GDM1 (cell line): ENCODE measurements around the gene EGFR.

Experiments
- DNase-seq: peaks from one replicate; lab custom pipeline; 2025; lab: John Stamatoyannopoulos, UW

Gene EGFR

DNA sequence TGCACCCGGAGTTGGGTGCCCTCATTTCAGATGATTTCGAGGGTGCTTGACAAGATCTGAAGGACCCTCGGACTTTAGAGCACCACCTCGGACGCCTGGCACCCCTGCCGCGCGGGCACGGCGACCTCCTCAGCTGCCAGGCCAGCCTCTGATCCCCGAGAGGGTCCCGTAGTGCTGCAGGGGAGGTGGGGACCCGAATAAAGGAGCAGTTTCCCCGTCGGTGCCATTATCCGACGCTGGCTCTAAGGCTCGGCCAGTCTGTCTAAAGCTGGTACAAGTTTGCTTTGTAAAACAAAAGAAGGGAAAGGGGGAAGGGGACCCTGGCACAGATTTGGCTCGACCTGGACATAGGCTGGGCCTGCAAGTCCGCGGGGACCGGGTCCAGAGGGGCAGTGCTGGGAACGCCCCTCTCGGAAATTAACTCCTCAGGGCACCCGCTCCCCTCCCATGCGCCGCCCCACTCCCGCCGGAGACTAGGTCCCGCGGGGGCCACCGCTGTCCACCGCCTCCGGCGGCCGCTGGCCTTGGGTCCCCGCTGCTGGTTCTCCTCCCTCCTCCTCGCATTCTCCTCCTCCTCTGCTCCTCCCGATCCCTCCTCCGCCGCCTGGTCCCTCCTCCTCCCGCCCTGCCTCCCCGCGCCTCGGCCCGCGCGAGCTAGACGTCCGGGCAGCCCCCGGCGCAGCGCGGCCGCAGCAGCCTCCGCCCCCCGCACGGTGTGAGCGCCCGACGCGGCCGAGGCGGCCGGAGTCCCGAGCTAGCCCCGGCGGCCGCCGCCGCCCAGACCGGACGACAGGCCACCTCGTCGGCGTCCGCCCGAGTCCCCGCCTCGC, at the start of gene EGFR:
Gene EGFR (plus strand): TSS at position 657 of the 830 bp plus-strand sequence. CDS start 261 bp downstream, outside the sequence.
- DNase-seq: no peak

DNA sequence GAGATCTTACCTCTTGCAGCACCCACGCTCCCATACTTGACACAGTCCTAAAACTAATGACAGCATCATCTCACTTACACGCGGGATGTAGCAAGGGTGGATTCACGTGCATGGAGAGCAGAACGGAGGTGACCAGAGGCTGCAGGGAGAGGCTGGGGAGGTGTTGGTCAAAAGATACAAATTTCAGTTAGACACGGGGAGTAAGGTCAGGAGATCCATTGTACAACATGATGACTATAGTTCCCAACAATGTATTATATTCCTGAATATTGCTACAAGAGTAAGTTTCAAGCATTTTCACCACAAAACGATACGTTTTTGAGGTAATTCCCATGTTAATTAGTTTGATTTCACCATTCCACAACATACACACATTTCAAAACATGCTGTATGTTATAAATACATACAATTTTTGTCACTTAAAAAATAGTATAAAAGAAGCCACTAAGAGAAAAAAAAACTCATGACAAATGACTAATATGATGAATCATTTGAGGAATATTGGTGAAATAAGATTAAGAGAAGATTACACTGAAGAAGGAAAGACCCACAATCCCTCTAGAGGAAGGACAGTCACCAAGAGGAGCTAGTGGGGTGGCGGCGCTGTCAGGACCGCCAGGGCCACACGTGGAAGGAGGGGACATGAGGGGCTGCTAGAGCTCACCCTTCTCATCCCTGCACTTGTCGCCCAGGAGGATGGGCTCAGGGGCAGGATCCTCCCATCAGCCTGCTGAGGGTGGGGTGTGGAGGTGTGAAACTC, 49.4 kb upstream of the EGFR start:
- DNase-seq: no peak

DNA sequence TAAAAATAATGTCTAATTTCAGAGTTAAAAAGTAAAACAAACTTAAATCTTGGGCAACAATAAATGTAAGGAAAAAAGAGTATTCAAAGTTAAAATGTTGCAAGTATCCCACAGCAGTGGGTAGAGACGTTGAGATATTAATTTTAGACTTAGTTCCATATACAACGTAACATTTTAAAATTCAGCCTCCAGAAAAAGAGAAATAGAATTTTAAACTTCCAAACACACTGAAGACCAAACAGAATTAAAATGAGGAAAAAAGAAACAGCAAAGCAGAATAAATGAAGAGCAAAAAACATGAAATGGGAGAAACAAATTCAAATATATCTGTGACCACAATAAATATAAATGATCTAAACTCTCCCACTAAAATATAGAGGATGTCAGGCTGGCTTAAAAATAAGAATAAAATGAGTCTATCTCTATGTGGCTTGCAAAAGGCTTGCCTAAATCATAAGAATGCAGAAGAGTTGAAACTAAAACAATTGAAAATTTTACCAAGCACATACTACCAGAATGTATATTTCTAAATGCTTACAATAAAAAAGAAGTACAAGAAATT, 46.0 kb upstream of the EGFR start:
- DNase-seq: no peak

DNA sequence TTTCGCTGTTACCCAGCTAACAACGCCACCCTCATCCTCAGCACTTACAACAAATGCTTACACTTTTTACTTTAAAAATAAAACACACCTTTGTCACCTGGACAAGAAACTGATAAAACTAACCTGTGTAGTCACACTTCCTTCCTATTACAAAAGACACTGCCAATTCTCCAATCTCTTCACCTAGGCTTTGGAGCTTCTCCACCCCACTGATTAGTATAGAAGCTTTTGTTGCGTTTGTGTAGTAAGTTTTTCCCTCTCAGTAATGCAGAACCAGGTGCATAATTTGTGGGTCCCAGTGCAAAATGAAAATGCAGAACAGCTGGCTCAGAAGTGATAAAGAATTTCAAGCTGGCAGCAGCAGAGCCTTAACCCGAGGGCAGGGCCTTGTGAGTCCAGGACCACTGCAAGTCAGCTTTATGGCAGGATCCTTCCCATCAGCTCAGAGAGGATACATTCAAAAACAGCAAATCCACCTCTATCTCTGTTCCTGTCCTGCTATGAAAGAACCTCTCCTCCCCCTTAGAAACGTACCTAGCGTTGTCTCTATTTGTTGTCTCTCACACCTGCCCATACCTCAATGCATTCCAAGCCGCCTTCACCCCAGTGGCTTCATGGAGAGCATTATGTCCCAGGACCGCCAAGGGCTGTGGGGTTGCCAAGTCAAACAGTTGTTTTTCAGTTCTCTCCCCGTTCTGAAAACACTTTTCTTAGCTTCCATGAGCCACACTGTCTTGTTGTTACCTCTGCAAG, 40.3 kb upstream of the EGFR start:
- no peak for DNase-seq

DNA sequence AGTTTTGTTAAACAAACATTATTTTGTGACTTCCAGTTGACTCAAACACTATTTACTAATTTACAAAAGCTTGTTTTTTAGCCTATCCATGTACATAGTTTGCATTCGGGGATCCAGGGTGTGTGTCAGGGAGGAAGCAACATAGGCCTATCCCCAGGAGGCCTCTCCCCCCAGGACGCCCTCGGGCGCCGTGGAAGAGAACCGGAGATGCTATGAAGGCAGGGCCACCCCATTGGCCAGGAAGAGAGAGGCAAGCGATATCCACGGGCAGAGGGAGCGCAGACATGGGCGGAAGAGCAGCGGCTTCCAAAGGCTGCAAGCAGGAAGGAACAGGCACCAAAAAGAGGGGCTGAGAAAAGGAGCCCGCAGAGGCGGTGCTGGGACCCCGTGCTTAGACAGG, 38.3 kb upstream of the EGFR start:
- DNase-seq: no peak

DNA sequence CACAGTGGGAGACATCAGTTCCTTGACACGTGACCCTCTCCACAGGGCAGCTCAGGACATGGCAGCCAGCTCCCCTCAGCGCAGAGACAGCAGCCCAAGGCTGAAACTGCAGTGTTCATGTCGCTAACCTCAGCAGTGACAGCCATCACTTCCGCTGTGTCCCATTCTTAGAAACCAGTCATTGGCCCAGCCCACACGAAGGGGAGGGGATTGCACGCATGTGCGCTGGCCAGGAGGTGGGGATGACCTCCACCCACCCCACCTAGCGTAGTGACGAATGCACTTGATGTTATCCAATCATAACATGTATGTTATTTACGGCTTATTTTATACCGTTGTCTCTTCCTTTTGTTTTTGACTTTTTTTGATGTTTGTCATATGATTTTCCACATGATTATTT, 36.9 kb upstream of the EGFR start:
- DNase-seq: no peak

DNA sequence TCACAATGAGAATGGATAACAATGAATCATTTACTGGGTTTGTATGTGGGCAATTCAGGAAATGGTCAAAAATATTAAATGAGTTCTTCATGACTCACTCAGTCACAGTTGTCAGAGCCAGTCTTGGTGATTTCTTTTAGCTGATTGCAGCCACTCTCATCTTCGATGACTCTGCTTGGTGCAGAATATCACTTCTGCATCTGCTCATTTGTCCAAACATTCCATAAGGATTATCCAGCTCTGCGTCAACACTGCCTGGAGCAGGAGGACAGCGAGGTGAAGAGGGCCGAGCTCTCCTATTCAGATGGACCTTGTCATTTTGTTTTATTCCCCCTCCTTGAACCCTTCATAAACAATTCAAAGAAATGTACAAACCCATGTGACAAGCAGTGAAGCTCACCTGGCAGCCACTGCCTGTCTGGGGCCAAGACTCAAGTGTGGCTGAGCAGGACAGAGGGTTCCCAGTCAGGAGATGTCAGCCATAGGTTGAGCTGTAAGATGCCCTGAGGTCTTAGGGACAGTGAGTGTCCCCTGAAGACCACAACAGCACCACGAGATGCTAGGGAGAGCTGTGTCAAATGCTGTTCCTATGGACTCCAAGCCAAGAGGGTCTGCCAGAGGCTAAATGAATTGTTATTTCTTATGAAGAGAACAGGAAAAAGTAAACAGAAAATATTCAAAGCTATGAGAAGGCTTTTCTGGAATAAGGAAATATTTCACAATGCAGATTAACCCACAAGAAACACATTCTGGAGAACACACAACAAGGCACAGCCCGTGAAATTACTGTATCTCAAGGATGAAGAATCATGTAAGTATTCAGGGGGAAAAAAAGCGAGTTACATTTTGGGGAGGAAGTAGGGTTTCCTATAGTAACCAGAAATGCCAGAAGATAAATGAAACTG, 33.1 kb upstream of the EGFR start:
- DNase-seq: no peak

DNA sequence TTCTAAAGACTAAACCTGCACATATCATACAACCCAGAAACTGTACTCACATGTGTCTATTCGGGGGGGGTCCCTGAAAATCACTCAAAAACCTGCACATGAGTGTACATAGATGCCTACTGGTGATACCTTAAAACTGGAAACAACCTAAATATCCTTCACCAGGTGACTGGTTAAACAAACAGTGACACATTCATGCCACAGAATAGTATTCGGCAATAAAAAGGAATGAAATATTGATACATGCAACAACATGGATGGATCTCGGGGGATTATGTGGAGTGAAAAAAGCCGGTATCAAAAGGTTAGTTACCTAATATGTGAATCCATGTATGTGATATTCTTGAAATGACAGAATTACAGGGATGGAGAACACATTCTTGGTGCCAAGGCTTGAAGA, 32.1 kb upstream of the EGFR start:
- DNase-seq: no peak

DNA sequence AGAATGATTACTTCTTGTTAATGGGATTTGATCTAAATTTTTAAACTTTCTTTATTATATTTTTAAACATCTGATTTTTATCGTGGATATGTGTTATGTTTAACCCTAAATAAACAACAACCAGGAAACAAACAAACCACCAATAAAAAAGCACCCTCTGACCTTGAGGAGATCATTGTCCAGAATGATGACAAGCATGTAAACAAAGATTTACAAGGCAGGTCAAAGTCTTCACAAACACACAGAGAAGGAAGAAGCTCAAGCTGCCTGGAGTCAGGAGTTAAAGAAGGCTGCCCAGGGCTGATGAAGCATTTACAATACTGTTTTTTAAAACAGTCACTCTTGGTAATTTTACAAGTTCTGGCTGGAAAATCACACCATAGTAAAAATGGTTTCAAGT, 31.0 kb upstream of the EGFR start:
- DNase-seq: no peak

DNA sequence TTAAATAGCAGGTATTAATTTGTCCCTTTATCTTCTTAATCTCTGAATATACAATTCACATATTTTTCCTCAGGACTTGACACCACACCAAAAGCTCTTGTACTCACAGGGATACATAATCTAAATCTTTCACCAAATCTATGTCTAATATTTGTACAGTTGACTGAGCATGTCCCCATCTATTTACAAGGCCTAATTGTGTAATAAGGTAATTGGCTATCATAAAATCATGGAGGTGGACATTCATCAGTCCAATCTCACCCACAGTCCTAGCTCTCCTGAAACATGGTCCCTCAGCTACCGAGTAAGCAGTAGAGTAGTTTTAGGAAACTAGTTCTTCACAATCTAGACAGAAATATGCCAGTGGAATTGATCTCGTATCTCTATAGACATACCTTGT, 30.3 kb upstream of the EGFR start:
- DNase-seq: no peak

DNA sequence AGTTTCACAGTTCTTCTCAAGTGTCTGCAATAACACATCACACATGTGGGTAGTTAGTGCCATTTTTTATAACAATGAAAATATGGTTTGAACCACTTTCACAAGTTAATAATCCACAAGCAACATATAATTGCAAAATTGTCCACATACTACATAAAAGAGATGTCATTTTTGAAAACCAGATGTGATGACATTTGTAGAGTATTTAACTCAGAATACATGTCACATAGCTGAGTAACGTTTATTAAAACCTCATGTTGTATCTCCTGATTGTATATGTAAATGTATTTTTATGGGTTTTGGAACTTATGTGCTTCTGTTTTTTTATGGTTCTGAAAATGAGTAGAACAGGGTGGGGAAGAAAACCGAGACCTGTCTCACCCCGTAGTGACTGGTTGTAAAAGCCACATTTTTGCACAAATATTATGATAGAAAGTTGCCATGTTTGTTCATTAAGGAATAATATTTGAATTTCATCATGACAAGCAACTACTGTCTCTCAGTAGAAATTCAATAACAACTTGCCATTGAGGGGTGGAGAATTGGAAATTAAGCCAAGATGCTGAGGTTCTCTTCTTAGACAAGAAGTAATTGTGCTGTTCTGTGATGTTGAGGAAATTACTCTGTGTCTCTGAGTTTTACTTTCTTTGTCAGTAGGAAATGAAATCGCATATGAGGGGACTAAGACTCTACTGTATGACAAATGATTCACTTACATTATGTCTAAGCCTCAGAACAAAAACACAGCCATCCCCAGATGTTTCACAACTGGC, 29.2 kb upstream of the EGFR start:
- DNase-seq: no peak

DNA sequence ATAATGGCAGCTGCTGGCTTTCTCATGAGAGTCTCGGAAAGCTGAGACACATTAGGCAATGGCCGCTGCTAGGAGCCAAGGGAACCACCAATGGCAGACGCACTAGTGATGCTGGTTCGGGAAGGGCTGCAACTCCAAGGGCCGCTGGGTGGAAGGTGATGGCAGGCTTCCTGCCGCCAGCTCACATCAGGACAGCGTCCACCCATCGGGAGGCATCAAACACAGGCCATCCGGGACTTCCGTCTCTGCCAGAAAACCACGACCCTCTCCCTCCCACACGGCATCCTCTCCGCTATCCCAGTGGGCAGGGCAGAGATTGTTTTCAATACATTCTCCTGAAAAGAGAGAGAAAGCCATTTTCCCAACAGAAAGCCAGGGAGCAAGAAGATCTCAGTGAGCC, 27.5 kb upstream of the EGFR start:
- no peak for DNase-seq

DNA sequence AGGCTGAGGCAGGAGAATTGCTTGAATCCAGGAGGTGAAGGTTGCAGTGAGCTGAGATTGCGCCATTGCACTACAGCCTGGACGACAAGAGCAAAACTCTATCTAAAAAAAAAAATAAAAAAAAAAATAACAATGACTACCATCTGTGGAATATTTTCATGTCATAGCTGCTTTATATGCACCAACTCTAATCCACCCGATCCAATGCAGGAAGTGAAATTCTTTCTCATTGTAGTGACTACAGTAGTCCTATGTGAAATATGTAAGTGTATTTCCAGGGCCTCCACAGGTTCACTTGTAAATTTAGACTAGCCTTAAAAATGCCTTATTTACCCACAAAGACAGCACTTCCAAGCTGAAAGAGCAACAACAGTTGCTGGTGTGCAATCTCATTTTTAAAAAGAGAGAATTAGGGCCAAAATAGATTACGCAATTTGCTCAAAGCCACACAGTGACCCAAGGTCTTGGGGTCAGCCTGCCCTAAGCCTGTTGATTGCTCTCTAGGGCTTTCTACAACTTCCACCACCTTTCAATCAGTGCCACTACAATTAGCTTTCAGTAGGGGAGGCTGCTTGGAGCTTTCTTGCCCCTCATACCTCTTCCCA, 25.8 kb upstream of the EGFR start:
- no peak for DNase-seq

DNA sequence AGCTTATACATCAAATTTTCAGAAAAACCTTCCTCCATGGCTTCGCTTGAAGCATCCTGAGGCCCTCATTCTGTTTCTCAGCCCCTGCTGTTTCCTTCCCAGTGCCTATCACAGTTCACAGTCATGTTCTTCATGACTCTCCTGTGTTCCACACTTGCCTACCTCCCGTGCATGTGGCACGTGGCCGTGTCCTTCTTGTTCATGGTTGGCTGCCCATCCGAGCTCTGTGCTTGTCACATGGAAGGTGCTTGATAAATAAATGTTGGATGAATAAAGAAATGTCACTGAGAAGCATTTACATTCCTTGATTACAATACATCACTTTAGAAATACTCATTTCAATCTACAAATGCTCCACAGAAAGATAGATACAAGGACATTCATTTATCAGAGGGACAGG, 23.7 kb upstream of the EGFR start:
- no peak for DNase-seq

DNA sequence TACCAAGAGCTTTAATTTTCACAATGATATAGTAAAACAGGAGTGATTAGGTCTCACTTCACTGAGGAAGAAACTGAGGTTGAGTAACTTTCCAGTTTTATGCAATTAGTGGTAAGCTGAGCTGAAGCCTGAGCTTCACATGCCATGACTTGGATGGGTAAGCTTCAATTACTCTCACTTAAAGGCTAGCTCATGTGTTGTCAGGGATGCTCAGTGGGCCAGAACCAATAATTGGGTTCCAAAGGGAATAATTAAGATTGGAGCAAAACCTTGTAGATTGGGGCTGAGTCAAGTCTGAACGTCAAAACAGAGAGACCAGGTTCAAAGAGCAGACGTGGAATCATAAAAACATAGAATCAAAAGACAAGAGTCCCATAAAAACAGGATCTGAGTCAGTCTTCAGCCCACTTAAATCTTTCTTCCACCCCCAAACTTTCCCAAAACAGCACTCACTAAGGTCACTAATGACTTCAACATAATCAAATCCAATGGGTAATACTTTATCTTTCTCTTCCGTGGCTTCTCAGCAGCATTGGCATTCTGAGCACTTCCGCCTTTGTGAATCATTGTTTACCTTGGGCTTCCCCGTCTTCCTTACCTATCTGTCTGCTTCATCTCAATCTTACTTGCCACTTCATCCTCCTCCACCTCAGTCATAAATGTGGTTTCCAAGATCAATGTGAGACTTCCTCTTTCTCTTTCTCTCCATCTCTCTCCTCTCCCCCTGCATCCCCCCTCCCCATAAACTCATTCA, 23.0 kb upstream of the EGFR start:
- no peak for DNase-seq

DNA sequence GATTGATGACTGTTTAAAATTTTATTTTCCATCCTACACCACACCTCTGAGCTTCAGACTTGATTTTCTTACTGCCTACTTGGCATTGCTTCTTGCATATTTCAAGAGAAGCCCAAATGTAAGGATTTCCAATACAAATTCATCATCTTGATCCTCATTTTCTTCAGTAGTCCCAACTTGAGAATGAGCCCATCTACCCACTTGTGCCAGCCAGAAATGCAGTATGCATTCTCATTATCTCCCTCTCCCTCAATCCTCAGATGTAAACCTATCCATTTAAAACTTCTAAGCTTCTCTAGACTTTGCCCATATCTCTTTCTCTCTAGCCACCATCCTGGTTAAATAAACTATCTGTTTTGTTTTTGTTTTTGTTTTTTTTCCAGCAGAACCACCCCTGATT, 22.4 kb upstream of the EGFR start:
- no peak for DNase-seq

DNA sequence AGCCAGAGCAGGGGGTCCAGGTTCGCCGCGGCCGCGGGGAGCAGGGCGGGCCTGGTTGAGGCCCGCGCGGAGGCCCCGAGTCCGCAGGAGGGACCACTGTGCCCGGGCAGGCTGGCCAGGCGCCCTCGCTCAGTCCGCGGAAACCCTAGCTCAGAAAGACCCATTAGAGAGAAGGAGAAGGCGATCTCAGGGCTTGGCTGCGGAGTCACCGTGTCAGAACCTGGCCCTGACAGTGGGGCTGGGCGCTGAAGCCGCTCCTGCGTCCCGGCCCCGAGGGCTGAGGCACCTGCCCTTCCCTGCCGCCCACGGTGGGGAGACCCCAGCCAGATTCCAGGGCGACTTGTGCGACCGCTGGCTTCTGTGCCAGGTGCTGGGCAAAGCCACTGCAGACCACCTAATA, 14.2 kb upstream of the EGFR start:
- DNase-seq: no peak

DNA sequence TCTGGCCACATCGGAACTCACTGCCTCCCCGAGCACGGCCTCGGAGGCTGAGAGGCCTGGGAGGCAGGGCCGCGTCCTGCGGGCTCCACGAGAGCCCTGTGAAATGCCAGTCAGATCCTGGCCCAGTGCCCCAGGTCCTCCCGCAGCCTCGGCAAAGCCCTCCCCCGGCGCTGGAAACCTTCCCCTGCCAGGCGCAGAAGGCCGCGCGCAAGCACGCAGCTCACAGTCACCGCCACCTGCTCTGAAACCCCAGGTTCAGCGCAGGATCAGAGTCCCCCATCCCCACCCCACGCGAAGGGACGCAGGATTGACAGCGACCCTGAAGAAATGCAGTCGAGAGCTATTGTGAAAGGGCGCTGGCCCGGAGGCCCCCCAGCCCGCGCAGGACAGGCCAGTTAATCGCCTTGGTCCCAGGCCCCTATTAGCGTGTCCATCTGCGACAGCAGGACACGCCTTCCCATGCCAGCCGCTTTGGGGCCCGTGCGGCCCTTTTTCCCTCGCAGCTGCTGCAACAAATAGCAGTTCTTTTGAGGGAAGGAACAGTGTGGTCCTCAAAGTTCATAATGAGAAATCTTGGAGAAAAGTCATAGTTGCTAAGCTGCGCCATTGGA, 13.5 kb upstream of the EGFR start:
- no peak for DNase-seq

DNA sequence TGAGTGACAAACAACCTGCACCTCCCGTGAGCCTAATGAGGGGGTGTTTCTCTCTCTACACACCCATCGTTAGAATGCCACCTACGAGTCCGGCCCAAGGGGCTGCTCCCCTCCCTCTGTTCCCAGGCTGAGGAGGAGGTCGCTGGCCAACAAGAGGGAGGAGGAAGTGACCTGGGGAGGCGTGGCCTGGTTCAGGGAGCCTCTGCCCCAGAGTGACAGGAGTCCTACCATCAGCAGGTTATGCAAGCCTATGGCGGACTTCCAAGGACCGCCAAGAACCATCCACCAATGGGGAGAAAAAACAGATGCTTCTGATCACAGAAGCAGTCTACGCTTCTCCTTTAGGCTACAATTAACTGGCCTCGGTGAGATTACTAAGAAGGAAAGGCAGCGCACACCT, 12.3 kb upstream of the EGFR start:
- no peak for DNase-seq
